Measurements from ENCODE around the gene IKZF3.
"Not testable (repeated sequence)": the region's sequence is repeated elsewhere in the genome, so short reads cannot be mapped to it uniquely, and the experiment has no call there.

Gene IKZF3

DNA sequence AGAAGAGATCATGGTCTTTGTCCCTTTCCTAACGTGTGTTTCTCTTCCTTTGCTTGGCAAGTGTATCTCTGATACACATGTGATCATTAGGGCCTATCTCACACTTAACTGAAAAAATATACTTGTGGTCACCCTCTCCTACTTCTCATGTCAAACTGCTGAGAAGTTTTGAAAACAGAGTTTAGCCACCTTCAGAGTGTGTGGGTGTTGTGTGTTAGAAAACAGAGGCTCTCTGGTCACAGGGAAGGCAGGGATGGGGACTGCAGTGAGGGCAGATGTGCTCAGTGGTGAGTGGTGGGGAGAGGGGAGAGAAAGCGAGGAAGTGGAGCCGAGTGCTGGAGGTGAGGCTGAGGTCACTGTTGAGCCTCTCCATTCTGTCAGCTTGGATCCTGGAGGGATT, 97.0 kb downstream of the IKZF3 start:
- DNase-seq = no peak
- H3K4me1 Mint-ChIP-seq = peaks cover 97% of the 10 kb centered on the region

DNA sequence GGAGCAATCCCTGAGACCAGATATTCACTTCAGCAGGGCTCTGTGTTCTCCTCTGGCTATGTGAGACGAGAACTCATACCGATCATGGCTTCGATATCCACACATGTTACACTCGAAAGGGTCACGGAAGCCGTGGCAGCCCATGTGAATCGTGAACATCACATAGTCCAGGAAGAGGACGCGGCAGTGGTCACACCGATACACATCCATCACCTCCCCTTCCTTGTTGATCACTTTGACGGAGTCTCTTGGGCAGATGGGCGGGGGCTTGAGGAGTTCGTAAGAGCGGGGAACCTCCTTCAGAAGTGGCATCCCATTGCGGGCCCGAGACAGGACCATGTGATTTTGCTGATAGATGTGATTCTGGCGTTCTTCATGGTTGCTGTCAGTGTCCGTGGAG, 98.3 kb downstream of the IKZF3 start:
- ATAC-seq = no peak

More for the DNA sequence above, 97.0 kb downstream of the IKZF3 start:
- Mint-ChIP-seq H3K9me3 (no peaks in the 10 kb centered on the region), H3K36me3 (ENCODE audit: low read depth) (peaks cover 76% of the 10 kb centered on the region), H3K27ac (peak overlapping the region; percentile 99), H3K27me3 (no peaks in the 10 kb centered on the region), H3K4me3 (peak overlapping the region; percentile 58)
- no peak for ATAC-seq

GRCh38 chr17:39765175-39765574, 98.9 kb downstream of the IKZF3 start:
- H3K4me1 Mint-ChIP-seq = peaks cover 96% of the 10 kb centered on the region
- no peaks in the 10 kb centered on the region for H3K27me3 Mint-ChIP-seq
- no peak for DNase-seq
- ATAC-seq = no peak
- H3K36me3 Mint-ChIP-seq (ENCODE audit: low read depth) = peaks cover 73% of the 10 kb centered on the region
- no peak overlapping the region for H3K4me3 Mint-ChIP-seq
- H3K9me3 Mint-ChIP-seq = no peaks in the 10 kb centered on the region
- peak overlapping the region; percentile 99 for H3K27ac Mint-ChIP-seq

More for the DNA sequence above, 98.3 kb downstream of the IKZF3 start:
- H3K36me3 Mint-ChIP-seq (ENCODE audit: low read depth) = peaks cover 69% of the 10 kb centered on the region
- H3K4me1 Mint-ChIP-seq = peaks cover 96% of the 10 kb centered on the region
- H3K9me3 Mint-ChIP-seq = no peaks in the 10 kb centered on the region
- peak overlapping the region; percentile 99 for H3K27ac Mint-ChIP-seq
- DNase-seq = no peak
- no peaks in the 10 kb centered on the region for H3K27me3 Mint-ChIP-seq
- H3K4me3 Mint-ChIP-seq = no peak overlapping the region

- not testable (repeated sequence) for H3K27me3 Mint-ChIP-seq
- Mint-ChIP-seq H3K4me1 (peaks cover 96% of the 10 kb centered on the region), H3K36me3 (ENCODE audit: low read depth) (peaks cover 75% of the 10 kb centered on the region)
Observed at GRCh38 chr17:39764171-39764570, 99.9 kb downstream of the IKZF3 start.

DNA sequence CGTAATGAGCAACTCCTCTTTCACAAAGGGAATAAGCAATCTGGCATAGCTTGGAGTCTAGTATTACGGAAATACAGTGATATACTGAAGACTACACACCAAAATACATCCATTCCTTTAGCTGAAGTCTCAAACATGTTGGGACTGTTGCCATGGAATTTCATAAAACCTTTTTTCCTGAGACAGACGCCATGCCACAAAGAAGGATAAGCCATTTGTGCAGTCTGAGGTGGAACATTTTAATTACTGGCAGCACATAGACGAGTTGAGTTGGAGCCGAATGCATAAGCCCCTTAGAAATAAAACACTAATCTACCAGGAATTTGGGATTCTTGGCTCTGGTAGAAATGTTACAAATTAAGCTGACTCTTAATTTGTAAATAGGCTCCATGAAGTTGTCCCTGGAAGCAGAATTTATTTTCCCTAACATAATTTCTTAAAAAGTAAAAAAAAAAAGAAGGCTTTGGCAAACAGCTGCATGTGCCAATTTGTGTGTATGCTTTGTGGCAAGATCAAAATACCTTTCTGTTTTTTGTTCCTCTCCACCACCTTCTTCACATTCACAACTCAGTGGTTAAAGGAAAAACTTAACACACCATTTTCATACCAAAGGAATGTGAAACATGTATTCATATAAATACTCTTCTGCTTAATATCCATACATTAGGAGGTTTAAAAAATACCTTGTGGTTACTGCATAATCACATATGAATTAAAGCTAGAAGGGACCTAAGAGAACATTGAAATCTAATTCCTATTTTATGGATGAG, 100.9 kb downstream of the IKZF3 start:
- H3K27ac Mint-ChIP-seq = peak overlapping the region; percentile 90
- DNase-seq (no peak), ATAC-seq (no peak)
- H3K27me3 Mint-ChIP-seq = no peaks in the 10 kb centered on the region
- H3K9me3 Mint-ChIP-seq = no peaks in the 10 kb centered on the region
- peaks cover 96% of the 10 kb centered on the region for H3K4me1 Mint-ChIP-seq
- peaks cover 70% of the 10 kb centered on the region for H3K36me3 Mint-ChIP-seq (ENCODE audit: low read depth)
- H3K4me3 Mint-ChIP-seq = no peak overlapping the region

More at GRCh38 chr17:39764171-39764570, 99.9 kb downstream of the IKZF3 start:
- DNase-seq, H3K4me3 Mint-ChIP-seq, ATAC-seq, H3K9me3 Mint-ChIP-seq: not testable (repeated sequence)
- H3K27ac Mint-ChIP-seq = peak overlapping the region; percentile 99

DNA sequence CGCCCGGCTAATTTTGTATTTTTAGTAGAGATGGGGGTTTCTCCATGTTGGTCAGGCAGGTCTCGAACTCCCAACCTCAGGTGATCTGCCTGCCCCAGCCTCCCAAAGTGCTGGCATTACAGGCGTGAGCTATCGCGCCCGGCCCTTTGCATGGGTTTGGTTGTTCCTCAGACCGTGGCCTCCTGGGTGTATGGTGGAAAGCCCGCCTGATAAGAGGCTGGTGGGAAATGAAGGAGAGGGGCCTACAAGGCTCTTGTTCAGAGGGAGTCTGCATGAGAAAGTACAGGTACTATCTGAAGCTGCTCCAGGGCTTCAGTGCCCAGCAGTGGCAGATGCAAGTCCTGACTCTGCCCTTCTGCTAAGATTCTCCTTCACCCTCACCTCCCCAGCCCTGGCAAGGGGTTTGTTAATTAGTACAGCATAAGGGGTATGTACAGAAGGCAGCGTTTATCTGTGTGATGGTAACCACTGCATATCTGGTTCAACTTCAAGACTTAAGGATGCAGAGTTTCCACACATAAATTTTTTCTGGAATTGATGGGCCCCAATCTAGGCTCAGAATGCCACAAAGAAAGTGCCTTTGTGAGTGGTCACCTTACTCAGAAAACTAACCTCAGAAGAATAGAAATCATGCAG, 102.1 kb downstream of the IKZF3 start:
- DNase-seq (no peak), ATAC-seq (peak; percentile 56)
- Mint-ChIP-seq H3K9me3 (no peaks in the 10 kb centered on the region), H3K4me3 (peak overlapping the region; percentile 40), H3K27ac (peak overlapping the region; percentile 90), H3K4me1 (peaks cover 96% of the 10 kb centered on the region), H3K36me3 (ENCODE audit: low read depth) (peaks cover 64% of the 10 kb centered on the region), H3K27me3 (no peaks in the 10 kb centered on the region)

GRCh38 chr17:39759204-39759603, 104.9 kb downstream of the IKZF3 start:
- DNase-seq (no peak), ATAC-seq (no peak)
- Mint-ChIP-seq H3K4me1 (peaks cover 91% of the 10 kb centered on the region), H3K27ac (peak overlapping the region; percentile 97), H3K4me3 (peak overlapping the region; percentile 52), H3K36me3 (ENCODE audit: low read depth) (peaks cover 38% of the 10 kb centered on the region), H3K27me3 (no peaks in the 10 kb centered on the region), H3K9me3 (no peaks in the 10 kb centered on the region)

DNA sequence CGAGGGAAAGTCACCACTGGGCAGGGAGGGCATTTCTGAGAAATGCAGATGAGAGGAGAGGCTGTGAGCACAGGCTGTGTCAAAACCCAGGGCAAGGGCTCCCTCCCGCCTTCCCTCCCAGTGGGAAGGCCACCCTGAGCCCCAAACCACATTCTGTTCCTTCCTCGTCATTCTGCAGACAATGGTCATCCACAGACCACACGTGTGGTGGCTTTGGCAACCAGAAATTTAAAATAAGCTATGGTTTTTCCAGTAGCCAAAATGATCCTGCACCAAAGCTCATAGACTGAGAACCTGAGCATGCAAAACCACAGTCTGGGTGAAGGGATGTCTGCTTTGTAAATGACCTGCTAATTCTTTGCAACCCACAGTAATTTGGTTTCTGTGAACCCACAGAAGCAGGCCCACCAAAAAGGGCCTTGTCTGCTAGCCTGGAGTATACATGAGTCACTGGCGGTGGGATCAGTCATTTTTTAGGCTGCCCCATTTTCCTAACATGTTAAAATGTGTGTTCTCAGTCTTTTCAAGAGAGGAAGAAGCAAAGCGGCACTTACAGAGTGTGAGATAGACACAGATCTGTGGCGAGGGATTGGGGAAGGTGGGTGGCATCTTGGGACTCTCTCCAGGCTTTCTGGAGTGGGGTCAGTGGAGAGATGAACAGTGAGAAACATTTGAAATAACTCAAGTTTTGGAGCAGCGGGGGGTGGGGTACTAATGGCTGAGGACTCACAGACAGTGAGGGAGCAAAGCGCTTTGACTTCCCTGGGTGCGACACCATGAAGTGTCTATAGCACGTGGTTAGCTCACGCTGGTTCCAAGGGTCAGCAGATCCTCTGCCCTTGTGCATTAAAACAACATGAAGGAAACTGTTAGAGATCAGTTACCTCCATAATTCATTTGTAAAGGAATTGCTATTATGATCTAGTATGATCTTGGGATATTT, 105.9 kb downstream of the IKZF3 start:
- peaks cover 87% of the 10 kb centered on the region for H3K4me1 Mint-ChIP-seq
- H3K27me3 Mint-ChIP-seq = no peaks in the 10 kb centered on the region
- DNase-seq (peak; percentile 72), ATAC-seq (peak; percentile 41)
- H3K9me3 Mint-ChIP-seq = no peaks in the 10 kb centered on the region
- H3K36me3 Mint-ChIP-seq (ENCODE audit: low read depth) = peaks cover 31% of the 10 kb centered on the region
- peak overlapping the region; percentile 52 for H3K4me3 Mint-ChIP-seq
- peak overlapping the region; percentile 97 for H3K27ac Mint-ChIP-seq

DNA sequence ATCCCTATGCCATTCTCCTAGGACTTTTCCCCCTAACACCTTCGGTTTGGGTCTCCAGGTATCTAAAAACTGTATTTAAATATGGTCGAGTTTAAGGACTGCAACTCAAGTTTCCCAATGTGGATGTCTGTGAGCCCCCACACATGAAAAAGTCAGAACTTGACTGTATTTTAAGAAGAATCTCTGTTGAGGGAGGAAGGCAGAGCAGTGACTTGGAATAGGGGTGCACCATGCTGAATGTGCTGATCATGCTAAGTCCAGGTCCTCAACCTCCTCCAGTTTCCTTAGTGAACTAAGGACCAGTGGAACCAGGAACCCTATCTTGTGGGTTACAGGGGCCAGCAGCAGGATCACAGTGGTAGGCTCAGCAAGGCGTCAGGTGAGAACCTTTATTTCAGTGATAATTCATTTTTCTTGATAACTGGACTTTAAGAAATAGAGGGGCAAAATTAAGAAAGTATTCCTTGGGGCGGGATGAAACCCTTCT, 106.9 kb downstream of the IKZF3 start:
- DNase-seq (no peak), ATAC-seq (no peak)
- Mint-ChIP-seq H3K4me3 (peak overlapping the region; percentile 62), H3K27me3 (no peaks in the 10 kb centered on the region), H3K36me3 (ENCODE audit: low read depth) (peaks cover 23% of the 10 kb centered on the region), H3K27ac (peak overlapping the region; percentile 97), H3K9me3 (no peaks in the 10 kb centered on the region), H3K4me1 (peaks cover 86% of the 10 kb centered on the region)

DNA sequence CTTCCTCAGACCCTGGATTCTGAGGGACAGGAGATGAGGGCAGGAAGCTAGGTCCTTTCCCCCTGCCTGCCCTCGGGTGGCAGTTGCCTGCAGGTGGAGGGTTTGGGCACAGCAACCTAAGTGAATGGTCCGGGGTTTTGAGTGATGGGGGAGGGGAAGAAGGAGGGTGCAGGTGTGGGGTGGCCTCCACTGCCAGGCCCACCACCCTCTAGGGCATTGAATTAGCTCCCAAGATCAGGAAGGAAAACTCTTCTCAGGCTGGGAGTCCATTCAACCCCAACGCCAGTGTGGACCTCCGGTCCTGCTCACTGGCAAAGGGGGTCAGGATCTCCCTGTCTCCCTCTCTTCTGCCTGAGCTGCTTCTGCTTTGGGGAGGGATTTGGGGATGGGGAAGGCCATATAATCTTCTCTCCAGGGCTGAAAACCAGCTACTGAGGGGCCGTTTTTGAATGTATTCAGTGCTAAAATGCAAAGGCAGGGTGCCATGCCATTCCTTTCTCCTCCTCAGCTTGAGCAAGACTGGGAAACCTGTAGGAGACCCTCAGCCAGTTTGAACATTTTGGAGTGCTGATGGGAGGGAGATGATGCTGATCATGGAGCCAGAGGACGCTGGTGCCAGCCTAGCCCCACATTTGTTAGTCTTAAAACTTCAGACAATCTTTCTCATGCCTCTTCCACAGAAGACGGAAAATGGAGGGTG, 107.6 kb downstream of the IKZF3 start:
- no peak for ATAC-seq
- no peaks in the 10 kb centered on the region for H3K9me3 Mint-ChIP-seq
- peaks cover 22% of the 10 kb centered on the region for H3K36me3 Mint-ChIP-seq (ENCODE audit: low read depth)
- H3K27me3 Mint-ChIP-seq = no peaks in the 10 kb centered on the region
- peak overlapping the region; percentile 97 for H3K27ac Mint-ChIP-seq
- peak overlapping the region; percentile 67 for H3K4me3 Mint-ChIP-seq
- DNase-seq = no peak
- H3K4me1 Mint-ChIP-seq = peaks cover 86% of the 10 kb centered on the region

GRCh38 chr17:39755554-39756379, 108.3 kb downstream of the IKZF3 start:
- peak overlapping the region; percentile 97 for H3K27ac Mint-ChIP-seq
- ATAC-seq (peak; percentile 20), DNase-seq (peak; percentile 67)
- no peaks in the 10 kb centered on the region for H3K27me3 Mint-ChIP-seq
- H3K4me1 Mint-ChIP-seq = peaks cover 85% of the 10 kb centered on the region
- peak overlapping the region; percentile 67 for H3K4me3 Mint-ChIP-seq
- no peaks in the 10 kb centered on the region for H3K9me3 Mint-ChIP-seq
- peaks cover 17% of the 10 kb centered on the region for H3K36me3 Mint-ChIP-seq (ENCODE audit: low read depth)

GRCh38 chr17:39754958-39755553, 109.1 kb downstream of the IKZF3 start:
- Mint-ChIP-seq H3K27me3 (no peaks in the 10 kb centered on the region), H3K9me3 (no peaks in the 10 kb centered on the region), H3K27ac (peak overlapping the region; percentile 97), H3K36me3 (ENCODE audit: low read depth) (peaks cover 13% of the 10 kb centered on the region), H3K4me3 (peak overlapping the region; percentile 67), H3K4me1 (peaks cover 80% of the 10 kb centered on the region)
- ATAC-seq (no peak), DNase-seq (no peak)
